ENCODE data around the gene VSX1. TPM values are rescaled to one million over a fixed set of nuclear protein-coding genes. Genes with fewer than 3 reads are reported as not detected.

The VSX1 gene
- total RNA-seq, 1 donor from 2014 or later, result not detected

GRCh38 chr20:25042531-25043498 lies 39.1 kb downstream of the VSX1 start:
- intact Hi-C loops (cut with micrococcal nuclease), result loop anchor here (1.0 to 2.0 kb wide), 4 partner anchors 10 to 654 kb away; partner anchors contain the start of gene ZNF337
- DNase-seq, result peak; percentile 57
- ChIA-PET POLR2A (interaction anchor here (0.9 to 5.3 kb wide), 4 partner anchors 10 to 49 kb away, joined by 5 to 54 read pairs (median 6); partner anchors contain the start of gene ACSS1), CTCF (interaction anchor here (1.6 kb wide), 1 partner anchor 22 kb away, joined by 4 read pairs; no protein-coding TSS in a partner anchor)
- peak; percentile 92 for ATAC-seq (ENCODE audit: low read depth)
- H3K36me3 Mint-ChIP-seq (ENCODE audit: low read depth), result peaks cover 20% of the 10 kb centered on the region
- no peak for TF ChIP-seq CTCF (IDR thresholded peaks at IDR 0.05)
- H3K4me1 Mint-ChIP-seq, result peaks cover 70% of the 10 kb centered on the region
- no peaks in the 10 kb centered on the region for H3K9me3 Mint-ChIP-seq
- no peaks in the 10 kb centered on the region for H3K27me3 Mint-ChIP-seq
- H3K4me3 Mint-ChIP-seq, result peak overlapping the region; percentile 51
- H3K27ac Mint-ChIP-seq, result peak overlapping the region; percentile 90

- no peak for DNase-seq
- ChIA-PET CTCF (interaction anchor here (1.6 kb wide), 1 partner anchor 22 kb away, joined by 4 read pairs; no protein-coding TSS in a partner anchor), POLR2A (interaction anchor here (0.9 to 5.3 kb wide), 3 partner anchors 13 to 16 kb away, joined by 3 to 54 read pairs (median 6); partner anchors contain the start of gene ACSS1)
- ATAC-seq (ENCODE audit: low read depth), result no peak
- intact Hi-C loops (cut with micrococcal nuclease), result loop anchor here (2.0 kb wide), 1 partner anchor 655 kb away; the partner anchor contains the start of gene ZNF337
- Mint-ChIP-seq H3K36me3 (ENCODE audit: low read depth) (peaks cover 13% of the 10 kb centered on the region), H3K9me3 (no peaks in the 10 kb centered on the region), H3K4me3 (no peak overlapping the region), H3K27me3 (no peaks in the 10 kb centered on the region), H3K27ac (peak overlapping the region; percentile 90), H3K4me1 (peaks cover 79% of the 10 kb centered on the region)
- TF ChIP-seq CTCF (IDR thresholded peaks at IDR 0.05), result no peak
Measured at GRCh38 chr20:25041813-25042530, 40.0 kb downstream of the VSX1 start.

- POLR2A ChIA-PET, result no interaction called here
- CTCF ChIA-PET, result no interaction called here
- intact Hi-C loops (cut with micrococcal nuclease), result no loop called here
- Mint-ChIP-seq H3K36me3 (ENCODE audit: low read depth) (peaks cover 2% of the 10 kb centered on the region), H3K4me3 (no peak overlapping the region), H3K4me1 (peaks cover 88% of the 10 kb centered on the region), H3K27me3 (no peaks in the 10 kb centered on the region), H3K27ac (peak overlapping the region; percentile 50), H3K9me3 (no peaks in the 10 kb centered on the region)
- DNase-seq, result no peak
- ATAC-seq (ENCODE audit: low read depth), result no peak
- no peak for TF ChIP-seq CTCF (IDR thresholded peaks at IDR 0.05)
Measured at GRCh38 chr20:25040438-25040831, 41.5 kb downstream of the VSX1 start.

GRCh38 chr20:25039697-25040437 lies 42.1 kb downstream of the VSX1 start:
- H3K9me3 Mint-ChIP-seq, result no peaks in the 10 kb centered on the region
- ChIA-PET POLR2A (no interaction called here), CTCF (no interaction called here)

More at GRCh38 chr20:25039697-25040437, 42.1 kb downstream of the VSX1 start:
- ATAC-seq (ENCODE audit: low read depth) (no peak), DNase-seq (no peak)
- H3K27me3 Mint-ChIP-seq, result no peaks in the 10 kb centered on the region
- peaks cover 2% of the 10 kb centered on the region for H3K36me3 Mint-ChIP-seq (ENCODE audit: low read depth)
- no peak for TF ChIP-seq CTCF (IDR thresholded peaks at IDR 0.05)
- no peak overlapping the region for H3K4me3 Mint-ChIP-seq
- peaks cover 88% of the 10 kb centered on the region for H3K4me1 Mint-ChIP-seq
- peak overlapping the region; percentile 41 for H3K27ac Mint-ChIP-seq
- intact Hi-C loops (cut with micrococcal nuclease), result no loop called here

Measured in activated B cell treated with CpG ODN at 0.5 μM for 24 hours (primary cell).